22Rv1 (cell line): ENCODE measurements around the gene LDLRAD4.

Experiments
- H3K27ac ChIP-seq: fragments of 450-650 bp; 2 replicates; pipeline ENCODE4 v1.5.1; 2017
- CTCF ChIP-seq: fragments of 450-650 bp; IDR thresholded peaks from 2 replicates; pipeline ENCODE4 v1.5.1; 2017; ENCODE audit warnings: mild to moderate bottlenecking
- ZFX ChIP-seq: fragments of 450-650 bp; IDR thresholded peaks from 2 replicates; pipeline ENCODE4 v1.6.1; 2017; ENCODE audit warnings: antibody characterized with exemption, borderline replicate concordance

LDLRAD4 gene

GRCh38 chr18:13363359-13363758, 144.8 kb downstream of the LDLRAD4 start:
- H3K27ac ChIP-seq: no peak overlapping the region

GRCh38 chr18:13364721-13365205, 146.2 kb downstream of the LDLRAD4 start:
- no peak for TF ChIP-seq CTCF
- TF ChIP-seq ZFX: no peak
- H3K27ac ChIP-seq: no peak overlapping the region

More at GRCh38 chr18:13363359-13363758, 144.8 kb downstream of the LDLRAD4 start:
- no peak for TF ChIP-seq ZFX
- no peak for TF ChIP-seq CTCF

GRCh38 chr18:13366131-13366530, 147.6 kb downstream of the LDLRAD4 start:
- TF ChIP-seq CTCF: no peak
- TF ChIP-seq ZFX: no peak

GRCh38 chr18:13366541-13366940, 148.0 kb downstream of the LDLRAD4 start:
- H3K27ac ChIP-seq: no peak overlapping the region

More at GRCh38 chr18:13366131-13366530, 147.6 kb downstream of the LDLRAD4 start:
- H3K27ac ChIP-seq: no peak overlapping the region

GRCh38 chr18:13366962-13367892, 148.7 kb downstream of the LDLRAD4 start:
- no peak for TF ChIP-seq ZFX
- TF ChIP-seq CTCF: no peak
- H3K27ac ChIP-seq: no peak overlapping the region

More at GRCh38 chr18:13366541-13366940, 148.0 kb downstream of the LDLRAD4 start:
- TF ChIP-seq ZFX (no peak), CTCF (no peak)

- TF ChIP-seq CTCF (no peak), ZFX (no peak)
- H3K27ac ChIP-seq: no peak overlapping the region
Observed at GRCh38 chr18:13368080-13368813, 149.7 kb downstream of the LDLRAD4 start.
